Middle frontal gyrus (tissue), 1 donor: ENCODE results near the gene ZNF175.

Experiments used
- DNase-seq: peaks from one replicate; pipeline ENCODE4 v3.0.0-alpha.2; 2015; ENCODE audit warnings: low spot score; ENCODE audit errors: extremely low spot score

Gene ZNF175

GRCh38 chr19:51549533-51550324 lies 21.4 kb upstream of the ZNF175 start:
- no peak for DNase-seq

DNA sequence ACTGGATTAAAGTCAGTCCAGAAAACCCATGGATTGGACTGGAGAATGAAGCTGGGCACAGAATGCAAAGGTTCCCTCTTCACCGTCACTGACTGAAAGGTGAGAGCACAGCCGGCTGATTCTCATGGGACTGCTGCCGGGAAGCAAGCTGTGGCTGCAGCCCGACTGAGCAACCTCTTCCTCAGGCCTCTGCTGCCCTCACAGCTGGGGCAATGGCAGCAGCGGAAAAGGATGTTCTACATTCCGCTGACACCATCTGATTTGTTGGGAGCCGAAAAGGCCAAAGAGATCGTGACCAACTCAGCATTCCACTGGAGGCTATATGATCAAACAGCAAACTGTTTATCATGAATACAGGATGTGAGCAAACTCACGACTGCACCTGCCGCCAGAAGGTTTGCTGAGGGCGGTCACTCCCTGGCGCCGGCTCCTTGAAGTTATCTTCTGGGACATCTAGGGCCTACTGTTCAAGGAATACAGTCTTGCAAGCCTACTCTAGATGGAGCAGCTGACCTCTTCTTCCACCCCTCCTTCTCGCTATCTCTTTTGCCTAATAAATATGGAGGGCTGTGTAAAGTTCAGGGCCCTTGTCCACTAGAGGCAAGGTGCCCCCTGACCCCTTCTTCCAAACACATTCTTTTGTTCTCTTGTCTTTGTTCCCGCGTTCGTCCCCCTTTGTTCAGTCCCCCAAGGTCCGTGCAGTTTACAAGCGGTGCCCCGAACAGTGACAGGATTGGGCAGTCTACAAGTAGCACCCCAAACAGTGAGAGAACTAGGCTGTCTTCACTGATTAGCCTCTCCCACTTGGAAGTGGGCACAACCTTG lies 20.0 kb upstream of the ZNF175 start:
- no peak for DNase-seq

DNA sequence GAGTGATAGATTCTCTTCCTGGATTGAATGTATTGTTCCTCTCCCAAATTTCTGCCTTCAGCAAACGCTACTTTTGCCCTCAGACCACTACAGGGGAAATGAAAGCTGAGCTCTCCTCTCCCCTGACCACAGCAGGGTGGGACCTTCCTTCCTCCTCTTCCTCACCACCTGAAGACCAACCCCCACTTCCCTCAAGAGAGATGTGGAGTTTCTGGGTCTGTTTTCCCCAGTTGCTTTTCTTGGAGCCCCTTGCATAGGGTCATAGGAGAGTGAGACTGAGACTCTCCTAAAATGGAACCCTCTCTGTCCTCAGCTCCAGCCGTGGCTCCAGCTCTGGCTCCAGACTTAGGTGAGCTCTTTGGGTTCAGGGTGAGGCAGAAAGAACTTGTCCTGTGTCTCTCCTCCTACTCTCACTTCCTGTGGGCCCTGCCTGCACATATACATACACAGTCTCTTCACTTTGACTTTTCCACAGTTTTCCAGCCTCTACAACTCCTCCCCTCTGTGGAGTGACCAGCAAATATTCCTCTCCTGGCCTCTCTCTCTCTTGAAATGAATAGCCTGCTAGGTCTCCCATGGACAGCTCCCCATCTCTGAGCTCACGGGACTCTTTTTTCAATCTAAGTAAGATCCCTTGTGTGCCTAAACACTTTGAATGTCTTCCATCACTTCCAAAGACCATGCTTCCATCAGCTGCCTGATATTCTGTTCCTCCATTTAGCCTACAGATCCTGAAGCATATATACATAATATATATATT lies 19.2 kb upstream of the ZNF175 start:
- DNase-seq = no peak

- no peak for DNase-seq
These were observed 18.5 kb upstream of the ZNF175 start for GRCh38 chr19:51552608-51552995.

DNA sequence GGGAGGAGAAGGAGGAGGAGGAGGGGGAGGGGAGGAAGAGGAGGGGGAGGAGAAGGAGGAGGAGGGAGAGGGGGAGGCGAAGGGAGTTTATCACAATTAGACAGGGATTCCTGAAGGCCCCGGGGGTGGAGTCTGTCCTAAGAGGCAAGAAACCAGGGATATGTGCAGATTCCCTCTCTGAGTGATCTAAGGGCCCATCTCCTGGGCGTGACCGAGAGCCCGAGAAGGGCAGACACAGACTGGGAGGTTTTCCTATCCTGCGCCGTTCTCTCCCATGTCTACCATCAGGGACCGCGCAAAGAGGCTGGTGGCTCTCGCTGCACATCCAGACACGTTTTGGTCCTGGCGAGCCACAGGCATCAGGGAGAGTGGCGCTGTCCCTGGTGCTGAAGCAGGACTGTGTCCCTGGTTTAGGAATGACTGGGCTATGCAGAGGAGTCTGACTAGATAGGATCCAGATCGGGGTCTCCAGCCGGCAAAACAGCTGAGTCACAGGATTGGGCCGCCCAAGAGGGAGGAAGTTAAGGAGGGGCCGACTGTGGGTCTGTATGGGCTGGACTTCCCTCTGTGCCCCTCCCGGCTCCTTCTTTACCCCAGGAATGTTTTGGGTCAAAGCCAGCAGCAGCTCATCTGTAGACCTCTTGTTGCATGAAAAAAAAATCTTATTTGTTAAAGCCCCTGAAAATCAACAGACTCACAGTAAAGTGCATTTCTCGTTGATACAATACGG lies 17.9 kb upstream of the ZNF175 start:
- DNase-seq = no peak

- no peak for DNase-seq
These were observed 11.8 kb upstream of the ZNF175 start for GRCh38 chr19:51559240-51559639.

DNA sequence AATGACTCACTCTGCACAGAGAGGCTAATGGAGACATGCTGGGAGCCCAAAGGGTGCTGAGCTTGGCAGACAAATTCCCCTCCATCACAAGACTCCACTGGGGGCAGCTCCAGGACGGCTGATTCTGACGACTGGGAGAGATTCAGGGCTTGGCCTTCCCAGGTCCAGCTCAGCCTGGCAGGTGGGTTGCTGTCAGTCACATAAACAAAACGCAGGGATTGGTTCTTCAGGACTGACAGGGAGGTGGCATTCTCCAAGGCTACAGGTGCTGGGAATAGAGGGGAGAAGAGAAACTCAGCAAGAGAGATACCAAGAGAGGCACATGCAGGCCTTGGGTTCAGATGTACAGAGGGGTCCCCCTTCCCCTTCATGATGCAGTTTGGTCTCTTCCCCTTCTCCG lies 10.7 kb upstream of the ZNF175 start:
- no peak for DNase-seq

- no peak for DNase-seq
These were observed 6.3 kb upstream of the ZNF175 start for GRCh38 chr19:51564791-51565190.

DNA sequence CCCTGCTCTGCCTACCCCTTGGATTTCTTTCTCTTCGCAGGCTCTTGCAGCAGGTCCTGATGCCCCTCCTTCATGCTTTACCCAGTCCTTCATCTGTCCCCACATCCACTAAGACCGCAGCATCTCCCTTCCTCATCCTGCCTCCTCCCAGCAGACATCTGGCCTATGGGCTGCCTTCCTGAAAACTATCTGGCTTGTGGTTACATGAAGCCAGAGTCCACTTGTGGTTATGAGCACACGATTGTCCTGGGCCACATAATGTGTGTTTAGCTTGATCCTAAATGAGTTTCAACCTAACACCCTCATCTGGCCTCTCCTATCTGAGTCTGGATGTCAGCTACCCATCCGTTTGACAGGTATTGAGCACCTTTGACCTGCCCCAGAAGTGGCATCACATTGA lies 5.5 kb upstream of the ZNF175 start:
- no peak for DNase-seq

DNA sequence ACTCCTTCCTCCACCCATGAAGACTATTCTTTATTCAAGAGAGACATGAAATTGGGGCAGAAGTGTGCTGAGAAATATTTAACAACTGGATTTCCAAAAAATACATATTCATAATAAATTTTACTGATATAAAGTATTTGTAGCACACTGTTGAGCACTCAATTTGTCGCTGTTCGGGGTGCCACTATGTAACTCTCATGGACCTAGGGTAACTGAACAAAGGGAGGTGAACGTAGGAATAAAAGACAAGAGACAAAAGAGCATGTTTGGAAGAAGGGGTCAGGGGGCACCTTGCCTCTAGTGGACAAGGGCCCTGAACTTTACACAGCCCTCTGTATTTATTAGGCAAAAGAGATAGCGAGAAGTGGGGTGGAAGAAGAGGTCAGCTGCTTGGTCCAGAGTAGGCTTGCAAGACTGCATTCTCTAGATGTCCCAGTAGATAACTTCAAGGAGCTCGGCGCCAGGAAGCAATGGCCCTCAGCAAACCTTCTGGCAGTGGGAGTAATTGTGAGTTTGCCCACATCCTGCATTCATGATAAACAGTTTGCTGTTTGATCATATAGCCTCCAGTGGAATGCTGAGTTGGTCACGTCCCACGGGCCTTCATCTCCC lies 4.5 kb upstream of the ZNF175 start:
- DNase-seq = no peak

GRCh38 chr19:51567583-51567982 lies 3.5 kb upstream of the ZNF175 start:
- no peak for DNase-seq

DNA sequence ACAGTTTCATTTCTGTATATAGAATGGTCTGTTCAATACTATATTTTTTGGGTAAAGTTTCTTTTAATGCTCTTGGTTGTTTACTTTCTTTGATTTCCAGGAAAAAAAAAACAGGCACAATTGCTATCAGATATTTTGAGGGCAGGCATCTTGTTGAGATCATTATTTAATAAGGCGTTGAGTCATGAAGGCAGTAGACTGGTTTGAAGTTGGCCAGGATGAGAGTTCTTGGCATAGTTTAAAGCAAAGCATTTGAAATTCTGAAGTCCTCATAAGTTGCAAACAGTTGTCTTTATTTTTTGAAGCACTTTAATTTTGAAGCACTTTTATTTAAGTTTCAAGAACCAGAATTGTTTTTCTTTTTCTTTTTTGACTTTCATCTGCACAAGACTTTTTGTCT lies 2.6 kb upstream of the ZNF175 start:
- DNase-seq = no peak

GRCh38 chr19:51571599-51571998 lies 516 bp downstream of the ZNF175 start:
- DNase-seq = no peak

DNA sequence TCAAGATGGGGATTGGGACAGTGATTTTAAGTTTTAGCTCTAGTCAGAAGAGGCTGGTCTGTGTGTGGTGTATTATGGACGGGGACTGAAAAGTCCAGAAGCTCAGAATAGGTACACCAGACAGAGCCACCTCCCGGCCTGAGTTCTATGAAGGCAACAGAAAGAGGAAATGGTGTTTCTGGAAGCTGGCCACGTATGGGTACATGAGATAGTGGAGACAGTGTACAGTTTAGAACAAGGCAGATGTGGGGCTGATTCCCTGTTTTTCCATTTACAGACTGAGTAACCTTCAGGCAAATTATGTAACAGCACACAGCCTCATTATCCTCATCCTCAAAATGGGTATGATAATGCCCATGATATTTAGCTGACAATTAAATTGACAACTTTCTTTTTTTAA lies 1.3 kb downstream of the ZNF175 start:
- no peak for DNase-seq

GRCh38 chr19:51572908-51573307 lies 1.8 kb downstream of the ZNF175 start:
- DNase-seq = no peak

GRCh38 chr19:51573331-51573730 lies 2.2 kb downstream of the ZNF175 start:
- no peak for DNase-seq

GRCh38 chr19:51576850-51577249 lies 5.8 kb downstream of the ZNF175 start:
- no peak for DNase-seq

GRCh38 chr19:51586103-51586728 lies 15.1 kb downstream of the ZNF175 start:
- no peak for DNase-seq

- DNase-seq = no peak
These were observed 15.7 kb downstream of the ZNF175 start for GRCh38 chr19:51586799-51587198.
